GM18873 (cell line): ENCODE data around the gene GUCY1A1.

ENCODE experiments used
- ATAC-seq: cut with Tn5 transposase; IDR thresholded peaks from one replicate; pipeline ENCODE4 v1.9.1; 2021; ENCODE audit warnings: mild to moderate bottlenecking, moderate library complexity, moderate number of reproducible peaks; ENCODE audit not compliant: unreplicated experiment, low FRiP score

Gene GUCY1A1

GRCh38 chr4:155658681-155659064 lies 8.0 kb upstream of the GUCY1A1 start:
- no peak for ATAC-seq

DNA sequence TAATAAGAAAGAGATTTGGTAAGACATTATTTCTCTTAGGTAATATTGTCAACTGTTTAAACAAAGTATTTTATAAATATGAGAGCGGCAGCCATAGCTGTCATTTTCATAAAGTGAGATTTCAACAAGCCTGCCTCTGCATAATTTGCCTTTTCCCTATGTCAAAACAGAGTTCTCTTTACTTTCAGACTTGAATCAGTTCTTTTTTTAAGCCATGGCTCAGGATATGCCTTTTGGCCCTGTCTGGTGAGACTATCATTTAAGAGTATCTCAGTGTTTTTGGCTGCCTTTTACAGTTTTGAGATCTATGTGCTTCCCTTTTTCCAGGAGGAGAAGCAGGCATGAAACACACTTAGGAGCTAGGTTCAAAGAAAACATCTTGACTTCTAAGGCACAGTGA lies 7.5 kb upstream of the GUCY1A1 start:
- ATAC-seq: no peak

GRCh38 chr4:155660436-155660835 lies 6.2 kb upstream of the GUCY1A1 start:
- ATAC-seq: no peak

- no peak for ATAC-seq
These were observed 1.6 kb upstream of the GUCY1A1 start for GRCh38 chr4:155665054-155665453.

GRCh38 chr4:155667222-155667567 lies 547 bp downstream of the GUCY1A1 start:
- ATAC-seq: peak; percentile 45

- ATAC-seq: peak; percentile 36
These were observed 1.2 kb downstream of the GUCY1A1 start for GRCh38 chr4:155667568-155668511.

DNA sequence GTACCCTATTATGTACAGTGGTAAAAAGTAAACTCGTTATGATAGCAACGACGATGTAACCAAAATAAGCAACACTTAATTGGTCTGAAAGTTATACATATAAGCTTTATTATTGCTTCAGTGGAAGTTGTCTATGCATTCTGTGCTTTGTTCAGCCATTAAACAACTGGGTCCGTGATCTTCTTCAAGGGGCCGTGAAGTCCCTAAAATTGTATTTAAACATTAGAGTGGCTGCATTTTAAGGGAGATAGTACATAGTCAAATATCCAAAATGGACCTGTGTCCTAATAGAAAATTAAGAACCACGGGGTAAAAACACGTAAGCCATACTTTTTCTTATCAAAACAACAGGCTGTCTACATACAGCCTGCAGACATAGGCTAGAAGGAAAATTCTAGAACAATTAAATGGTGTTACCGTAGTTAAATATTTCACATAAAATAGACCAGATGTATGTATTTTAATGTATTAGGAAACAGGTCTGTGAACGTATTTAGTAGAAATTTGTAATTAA lies 2.1 kb downstream of the GUCY1A1 start:
- no peak for ATAC-seq

DNA sequence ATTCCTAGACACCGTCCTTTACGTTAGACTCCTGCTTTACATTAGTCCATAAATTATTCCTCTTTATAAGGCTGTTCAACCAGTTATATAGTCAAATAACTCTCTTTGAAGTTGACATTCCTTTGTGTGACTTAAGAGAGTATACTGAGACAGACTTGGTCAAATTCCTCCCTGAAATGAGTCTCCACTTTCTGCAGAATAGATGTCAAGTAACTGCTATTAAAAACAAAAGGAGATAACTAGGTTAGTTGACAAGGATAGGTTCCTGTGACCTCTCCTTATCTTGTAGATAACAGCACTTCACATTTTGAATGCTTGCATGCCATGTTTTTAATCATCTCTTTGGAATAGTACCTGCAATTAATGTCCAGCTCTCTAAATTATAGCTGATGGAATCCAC lies 5.7 kb downstream of the GUCY1A1 start:
- no peak for ATAC-seq

DNA sequence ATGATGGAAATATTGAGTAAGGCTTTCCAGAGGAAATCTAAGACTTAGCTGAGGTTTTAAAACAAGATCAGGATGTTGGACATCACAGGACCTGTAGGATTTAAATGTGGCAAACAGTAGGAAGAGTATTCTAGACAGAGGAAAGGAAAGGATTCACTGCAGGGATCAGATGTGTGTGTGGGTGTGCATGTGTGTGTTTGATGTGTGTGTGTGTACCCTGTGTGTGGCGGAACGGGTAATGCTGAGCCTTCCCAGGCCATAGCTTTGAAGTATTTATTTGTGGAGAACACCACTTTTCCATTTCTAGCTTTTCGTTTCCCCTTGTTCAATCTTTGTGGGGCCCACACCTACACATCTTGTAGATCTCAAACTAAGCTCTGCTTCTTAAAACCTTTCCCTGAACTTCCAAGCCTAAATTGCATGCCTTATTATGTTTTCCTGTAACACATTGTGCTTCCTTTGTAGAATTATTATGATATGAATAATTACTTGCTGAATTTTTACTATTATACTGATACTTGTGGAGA lies 6.9 kb downstream of the GUCY1A1 start:
- no peak for ATAC-seq

- no peak for ATAC-seq
These were observed 8.0 kb downstream of the GUCY1A1 start for GRCh38 chr4:155674669-155675071.

GRCh38 chr4:155675709-155676429 lies 9.2 kb downstream of the GUCY1A1 start:
- no peak for ATAC-seq

GRCh38 chr4:155676430-155676825 lies 9.8 kb downstream of the GUCY1A1 start:
- ATAC-seq: no peak

GRCh38 chr4:155678011-155678410 lies 11.4 kb downstream of the GUCY1A1 start:
- ATAC-seq: no peak

GRCh38 chr4:155679343-155679742 lies 12.7 kb downstream of the GUCY1A1 start:
- ATAC-seq: no peak

GRCh38 chr4:155681886-155682285 lies 15.2 kb downstream of the GUCY1A1 start:
- no peak for ATAC-seq

- no peak for ATAC-seq
These were observed 17.8 kb downstream of the GUCY1A1 start for GRCh38 chr4:155684423-155684822.

DNA sequence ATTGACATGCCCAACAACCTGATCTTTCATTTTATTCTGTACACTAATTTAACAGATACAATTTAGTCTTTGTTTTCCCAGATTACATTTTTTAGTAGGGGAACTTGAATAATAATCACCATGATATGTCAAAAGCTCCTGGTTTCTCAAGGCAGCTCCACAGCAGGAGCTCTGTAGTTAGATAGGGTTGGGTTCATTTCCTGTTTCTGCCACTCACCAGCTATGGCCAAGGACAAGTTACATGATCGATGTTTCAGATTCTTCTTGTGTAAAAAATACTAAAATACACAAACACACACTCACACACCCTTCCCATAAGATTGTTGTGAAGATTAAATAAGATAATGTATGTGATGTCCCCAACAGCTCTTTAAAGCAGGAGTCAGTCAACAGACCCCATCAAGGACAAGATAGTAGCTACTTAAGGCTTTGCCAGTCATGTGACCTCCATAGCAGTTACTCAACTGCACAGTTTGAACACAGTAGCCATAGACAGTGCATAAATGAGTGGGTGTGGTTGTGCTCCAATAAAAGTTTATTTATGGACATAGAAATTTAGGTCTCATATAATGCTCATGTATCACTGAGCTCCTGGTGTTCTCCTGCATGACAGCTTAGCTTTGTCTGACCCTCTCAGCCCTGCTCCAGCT lies 18.4 kb downstream of the GUCY1A1 start:
- ATAC-seq: no peak

GRCh38 chr4:155687380-155687982 lies 20.8 kb downstream of the GUCY1A1 start:
- no peak for ATAC-seq

GRCh38 chr4:155688211-155688610 lies 21.6 kb downstream of the GUCY1A1 start:
- ATAC-seq: no peak

DNA sequence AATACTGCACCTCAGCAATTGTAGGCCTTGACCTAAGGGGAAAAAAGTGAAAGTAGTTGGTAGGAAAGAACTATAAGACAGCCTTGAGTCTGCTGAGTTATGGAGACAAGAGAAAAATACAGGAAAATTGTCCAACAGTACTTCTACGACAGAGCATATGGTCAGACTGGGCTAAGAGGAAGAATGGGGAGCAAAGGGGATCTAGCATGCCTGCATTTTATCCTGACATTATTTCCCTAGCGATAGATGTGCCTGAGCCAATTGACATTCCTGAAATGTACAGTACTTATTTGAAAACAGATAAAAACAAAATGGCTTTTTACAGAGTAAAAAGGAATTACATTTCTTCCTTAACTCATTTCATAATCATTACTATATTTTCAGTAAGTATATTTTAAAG lies 22.2 kb downstream of the GUCY1A1 start:
- ATAC-seq: no peak
